ENCODE results near the gene KNDC1. TPM values are rescaled to one million over a fixed set of nuclear protein-coding genes. Genes with fewer than 3 reads are reported as not detected.

The KNDC1 gene
- total RNA-seq, 1 donor from 2014 or later: 10.3 TPM

DNA sequence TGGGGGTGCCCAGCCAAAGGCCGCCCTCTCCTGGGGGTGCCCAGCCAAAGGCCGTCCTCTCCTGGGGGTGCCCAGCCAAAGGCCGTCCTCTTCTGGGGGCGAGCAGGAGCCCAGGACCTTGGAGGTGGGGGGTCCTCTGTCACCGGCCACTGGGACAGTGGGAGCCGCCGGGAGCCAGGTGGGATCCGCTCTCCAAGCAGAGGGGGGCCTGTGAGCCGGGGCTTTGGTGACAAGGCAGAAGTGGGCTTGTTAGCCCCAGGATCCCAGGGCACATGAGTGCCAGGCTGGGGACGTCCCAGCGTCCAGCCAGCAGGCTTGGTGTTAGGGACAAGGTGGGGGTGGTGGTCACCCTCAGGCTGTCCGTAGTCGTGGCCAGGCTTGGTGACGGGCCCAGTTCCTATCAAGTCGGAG lies 40.6 kb downstream of the KNDC1 start:
- no peak for ATAC-seq
- no peaks in the 10 kb centered on the region for H3K4me1 ChIP-seq
- H3K27ac ChIP-seq: no peak overlapping the region
- H3K36me3 ChIP-seq: no peaks in the 10 kb centered on the region
- H3K9me3 ChIP-seq: no peaks in the 10 kb centered on the region
- H3K27me3 ChIP-seq (ENCODE audit: low read depth): no peaks in the 10 kb centered on the region
- DNase-seq: no peak
- H3K4me3 ChIP-seq: no peak overlapping the region
- intact Hi-C loops (cut with DNase I): no loop called here
- TF ChIP-seq, protein P1, sequence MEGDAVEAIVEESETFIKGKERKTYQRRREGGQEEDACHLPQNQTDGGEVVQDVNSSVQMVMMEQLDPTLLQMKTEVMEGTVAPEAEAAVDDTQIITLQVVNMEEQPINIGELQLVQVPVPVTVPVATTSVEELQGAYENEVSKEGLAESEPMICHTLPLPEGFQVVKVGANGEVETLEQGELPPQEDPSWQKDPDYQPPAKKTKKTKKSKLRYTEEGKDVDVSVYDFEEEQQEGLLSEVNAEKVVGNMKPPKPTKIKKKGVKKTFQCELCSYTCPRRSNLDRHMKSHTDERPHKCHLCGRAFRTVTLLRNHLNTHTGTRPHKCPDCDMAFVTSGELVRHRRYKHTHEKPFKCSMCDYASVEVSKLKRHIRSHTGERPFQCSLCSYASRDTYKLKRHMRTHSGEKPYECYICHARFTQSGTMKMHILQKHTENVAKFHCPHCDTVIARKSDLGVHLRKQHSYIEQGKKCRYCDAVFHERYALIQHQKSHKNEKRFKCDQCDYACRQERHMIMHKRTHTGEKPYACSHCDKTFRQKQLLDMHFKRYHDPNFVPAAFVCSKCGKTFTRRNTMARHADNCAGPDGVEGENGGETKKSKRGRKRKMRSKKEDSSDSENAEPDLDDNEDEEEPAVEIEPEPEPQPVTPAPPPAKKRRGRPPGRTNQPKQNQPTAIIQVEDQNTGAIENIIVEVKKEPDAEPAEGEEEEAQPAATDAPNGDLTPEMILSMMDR (IDR thresholded peaks at IDR 0.05): no peak

DNA sequence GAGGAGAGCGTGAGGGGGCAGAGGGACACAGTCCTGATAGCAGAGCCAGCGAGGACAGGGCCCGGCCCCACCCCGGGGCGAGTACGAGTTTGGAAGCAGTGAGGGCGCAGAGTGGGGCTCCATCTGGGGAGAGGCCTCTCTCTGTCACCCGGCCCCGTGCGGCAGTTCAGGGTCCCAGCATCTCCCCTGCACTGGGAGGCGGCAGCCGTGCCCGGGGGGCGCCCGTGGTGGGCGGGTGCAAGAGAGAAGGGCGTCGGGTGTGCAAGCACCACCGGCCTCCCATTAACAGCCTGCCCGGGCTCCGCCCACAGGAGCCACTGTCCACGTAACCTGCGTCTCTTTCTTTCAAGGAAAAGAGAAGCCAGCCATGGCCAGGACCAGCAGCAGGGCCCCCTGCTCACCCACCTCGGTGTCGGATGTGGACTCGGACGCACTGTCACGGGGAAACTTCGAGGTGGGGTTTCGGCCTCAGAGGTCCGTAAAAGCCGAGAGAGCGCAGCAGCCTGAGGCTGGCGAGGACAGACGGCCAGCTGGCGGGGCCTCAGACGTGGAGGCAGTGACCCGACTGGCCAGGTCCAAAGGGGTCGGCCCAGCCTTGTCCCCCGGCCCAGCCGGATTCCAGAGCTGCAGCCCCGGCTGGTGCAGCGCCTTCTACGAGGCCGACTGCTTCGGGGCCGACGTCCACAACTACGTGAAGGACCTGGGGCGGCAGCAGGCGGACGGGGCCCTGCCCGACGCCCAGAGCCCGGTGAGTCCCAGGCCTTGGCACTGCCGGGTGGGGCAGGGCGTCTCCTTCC lies 41.3 kb downstream of the KNDC1 start:
- TF ChIP-seq, protein P1 (IDR thresholded peaks at IDR 0.05): no peak
- Histone ChIP-seq H3K9me3 (no peaks in the 10 kb centered on the region), H3K27me3 (ENCODE audit: low read depth) (no peaks in the 10 kb centered on the region), H3K36me3 (no peaks in the 10 kb centered on the region), H3K27ac (no peak overlapping the region), H3K4me1 (no peaks in the 10 kb centered on the region), H3K4me3 (no peak overlapping the region)
- DNase-seq (no peak), ATAC-seq (no peak)
- intact Hi-C loops (cut with DNase I): no loop called here

DNA sequence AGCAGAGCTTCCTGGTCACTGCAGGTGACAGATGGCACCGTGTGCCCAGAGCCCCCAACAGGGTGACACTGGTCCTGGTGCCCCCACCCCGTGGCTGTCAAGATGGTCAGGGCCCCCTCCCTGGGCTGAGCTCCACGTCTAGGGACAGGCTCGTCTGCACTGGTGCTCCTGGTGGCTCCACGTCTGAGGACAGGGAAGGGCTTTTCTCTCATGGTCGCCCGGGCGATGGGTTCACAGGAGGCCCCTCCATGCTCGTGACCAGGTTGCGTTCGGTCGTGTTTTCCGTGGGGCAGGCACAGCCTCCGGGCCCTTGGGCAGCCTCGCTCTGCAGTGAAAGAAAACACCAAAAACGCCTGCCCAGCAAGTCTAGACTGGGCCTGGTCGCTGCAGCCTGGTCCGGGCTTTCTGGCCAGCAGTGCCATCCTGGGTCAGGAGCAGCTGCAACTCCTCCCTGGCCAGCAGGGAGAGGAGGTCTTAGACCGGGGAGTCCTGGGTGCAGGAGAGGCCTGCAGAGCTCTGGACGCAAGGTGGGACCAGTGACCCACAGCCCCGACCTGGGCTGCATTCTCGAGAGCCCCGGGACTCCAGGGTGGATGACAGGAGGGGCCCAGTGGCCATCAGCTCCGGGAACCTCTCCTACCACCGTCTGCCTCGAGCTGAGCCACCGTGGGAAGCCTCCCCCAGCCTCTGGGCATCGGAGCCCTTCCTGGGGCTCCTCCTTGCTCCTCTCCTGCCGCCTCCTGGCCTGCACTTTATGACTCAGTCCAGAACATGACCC lies 42.1 kb downstream of the KNDC1 start:
- TF ChIP-seq, protein P1 (IDR thresholded peaks at IDR 0.05): no peak
- ATAC-seq (no peak), DNase-seq (no peak)
- intact Hi-C loops (cut with DNase I): no loop called here
- H3K4me1 ChIP-seq: no peaks in the 10 kb centered on the region
- H3K36me3 ChIP-seq: no peaks in the 10 kb centered on the region
- H3K4me3 ChIP-seq: no peak overlapping the region
- no peaks in the 10 kb centered on the region for H3K9me3 ChIP-seq
- no peak overlapping the region for H3K27ac ChIP-seq
- H3K27me3 ChIP-seq (ENCODE audit: low read depth): no peaks in the 10 kb centered on the region

GRCh38 chr10:133202778-133203651 lies 43.0 kb downstream of the KNDC1 start:
- no peaks in the 10 kb centered on the region for H3K27me3 ChIP-seq (ENCODE audit: low read depth)
- no peaks in the 10 kb centered on the region for H3K9me3 ChIP-seq
- ATAC-seq: no peak
- no peak overlapping the region for H3K4me3 ChIP-seq
- no peaks in the 10 kb centered on the region for H3K36me3 ChIP-seq
- no peaks in the 10 kb centered on the region for H3K4me1 ChIP-seq
- no peak for DNase-seq
- no peak overlapping the region for H3K27ac ChIP-seq
- TF ChIP-seq, protein P1 (IDR thresholded peaks at IDR 0.05): no peak
- intact Hi-C loops (cut with DNase I): no loop called here

DNA sequence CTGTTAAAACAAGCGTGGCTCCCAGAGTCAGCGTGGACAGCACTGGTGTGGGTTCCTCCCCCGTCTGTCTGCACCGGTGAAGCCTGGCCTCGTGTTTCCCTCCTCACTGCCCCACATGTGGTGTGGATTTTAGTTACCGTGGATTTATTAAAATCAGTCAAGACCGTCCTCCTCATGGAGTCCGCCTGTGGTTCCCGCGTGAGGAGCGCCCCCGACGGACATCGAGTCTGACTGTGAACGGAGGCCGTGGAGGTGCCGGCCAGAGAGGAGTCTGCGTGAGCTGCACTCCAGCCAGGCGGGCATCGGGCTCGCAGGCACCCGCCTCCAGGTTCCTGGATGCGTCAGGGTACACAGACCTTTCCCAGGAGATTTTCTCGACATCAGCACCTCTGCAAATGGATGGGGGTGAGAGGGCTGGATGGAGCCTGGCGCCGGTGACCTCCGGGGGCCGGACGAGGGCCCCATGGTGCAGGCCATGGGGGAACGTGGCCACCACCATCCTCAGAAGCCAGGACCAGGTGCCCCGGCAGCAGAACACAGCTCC lies 43.7 kb downstream of the KNDC1 start:
- DNase-seq (no peak), ATAC-seq (no peak)
- Histone ChIP-seq H3K36me3 (no peaks in the 10 kb centered on the region), H3K9me3 (no peaks in the 10 kb centered on the region), H3K4me1 (no peaks in the 10 kb centered on the region), H3K4me3 (no peak overlapping the region), H3K27ac (no peak overlapping the region), H3K27me3 (ENCODE audit: low read depth) (no peaks in the 10 kb centered on the region)
- intact Hi-C loops (cut with DNase I): no loop called here
- TF ChIP-seq, protein P1 (IDR thresholded peaks at IDR 0.05): no peak

Measured in lower lobe of right lung (tissue), 2 donors.